OCI-LY7 (cell line): Measurements from ENCODE around the gene SLC12A9.

Experiments
- EZH2phosphoT487 ChIP-seq: fragments of 200-600 bp; sonication (generic); IDR thresholded peaks from 2 replicates; pipeline ENCODE4 v1.6.1; 2018; ENCODE audit warnings: low read depth, borderline replicate concordance, mild to moderate bottlenecking, mixed run types, antibody characterized with exemption, low read length, moderate library complexity, mixed read lengths
- TF ChIP-seq, protein P1 (sequence below): fragments of 200-600 bp; sonication (generic); conservative IDR thresholded peaks from 2 replicates; pipeline ENCODE4 v1.5.1; 2014; ENCODE audit warnings: mild to moderate bottlenecking, antibody characterized with exemption, low read length, moderate library complexity, mixed read lengths

DNA sequence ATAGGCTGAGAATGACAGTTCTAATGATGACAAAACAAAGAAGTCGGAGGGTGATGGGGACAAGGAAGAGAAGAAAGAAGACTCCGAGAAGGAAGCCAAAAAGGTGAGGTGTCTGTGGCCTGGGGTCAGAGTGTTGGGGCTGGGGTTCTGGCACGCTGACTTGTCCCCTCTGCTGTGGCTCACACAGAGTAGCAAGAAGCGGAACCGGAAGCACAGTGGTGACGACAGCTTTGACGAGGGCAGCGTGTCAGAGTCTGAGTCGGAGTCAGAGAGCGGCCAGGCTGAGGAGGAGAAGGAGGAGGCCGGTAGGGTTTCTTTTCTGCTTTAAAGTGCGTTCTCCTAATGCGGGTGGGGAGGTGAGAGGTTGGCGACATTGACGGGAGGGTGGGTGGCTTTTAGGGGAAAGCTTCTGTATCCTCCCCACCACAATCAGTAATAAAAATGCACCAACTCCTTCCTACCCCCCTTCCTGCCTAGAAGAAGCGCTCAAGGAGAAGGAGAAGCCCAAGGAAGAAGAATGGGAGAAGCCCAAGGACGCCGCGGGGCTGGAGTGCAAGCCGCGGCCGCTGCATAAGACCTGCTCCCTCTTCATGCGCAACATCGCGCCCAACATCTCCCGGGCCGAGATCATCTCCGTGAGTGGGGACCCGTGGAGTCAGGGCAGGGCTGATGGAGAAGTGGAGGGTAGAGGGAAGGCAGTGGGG lies 32.4 kb downstream of the SLC12A9 start:
- TF ChIP-seq, protein P1, sequence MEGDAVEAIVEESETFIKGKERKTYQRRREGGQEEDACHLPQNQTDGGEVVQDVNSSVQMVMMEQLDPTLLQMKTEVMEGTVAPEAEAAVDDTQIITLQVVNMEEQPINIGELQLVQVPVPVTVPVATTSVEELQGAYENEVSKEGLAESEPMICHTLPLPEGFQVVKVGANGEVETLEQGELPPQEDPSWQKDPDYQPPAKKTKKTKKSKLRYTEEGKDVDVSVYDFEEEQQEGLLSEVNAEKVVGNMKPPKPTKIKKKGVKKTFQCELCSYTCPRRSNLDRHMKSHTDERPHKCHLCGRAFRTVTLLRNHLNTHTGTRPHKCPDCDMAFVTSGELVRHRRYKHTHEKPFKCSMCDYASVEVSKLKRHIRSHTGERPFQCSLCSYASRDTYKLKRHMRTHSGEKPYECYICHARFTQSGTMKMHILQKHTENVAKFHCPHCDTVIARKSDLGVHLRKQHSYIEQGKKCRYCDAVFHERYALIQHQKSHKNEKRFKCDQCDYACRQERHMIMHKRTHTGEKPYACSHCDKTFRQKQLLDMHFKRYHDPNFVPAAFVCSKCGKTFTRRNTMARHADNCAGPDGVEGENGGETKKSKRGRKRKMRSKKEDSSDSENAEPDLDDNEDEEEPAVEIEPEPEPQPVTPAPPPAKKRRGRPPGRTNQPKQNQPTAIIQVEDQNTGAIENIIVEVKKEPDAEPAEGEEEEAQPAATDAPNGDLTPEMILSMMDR = no peak
- TF ChIP-seq EZH2phosphoT487 = no peak
